Astrocyte of the cerebellum (primary cell): ENCODE measurements around the gene SLC7A1.

Source experiments
- DNase-seq: peaks from one replicate; pipeline ENCODE4 v3.0.0-alpha.2; 2011; ENCODE audit warnings: low read depth
- H3K4me3 ChIP-seq: 2 replicates; pipeline ENCODE4 v1.5.1; 2011; ENCODE audit warnings: mild to moderate bottlenecking, low read depth, low read length, moderate library complexity
- in situ Hi-C: cut with HindIII; loops from 2 replicates; pipeline ENCODE4 v1.10.0; 2017; ENCODE audit warnings: low sequenced_read_pairs
- TF ChIP-seq, protein P1 (sequence below): IDR thresholded peaks from 2 replicates; pipeline ENCODE4 v1.5.1; 2012; ENCODE audit warnings: low read length, low read depth, moderate library complexity, mild to moderate bottlenecking; ENCODE audit errors: missing control alignments

SLC7A1 gene

GRCh38 chr13:29596064-29596418 is 553 bp upstream of the SLC7A1 start:
- in situ Hi-C loops, result no loop called here
- DNase-seq, result no peak
- TF ChIP-seq, protein P1, sequence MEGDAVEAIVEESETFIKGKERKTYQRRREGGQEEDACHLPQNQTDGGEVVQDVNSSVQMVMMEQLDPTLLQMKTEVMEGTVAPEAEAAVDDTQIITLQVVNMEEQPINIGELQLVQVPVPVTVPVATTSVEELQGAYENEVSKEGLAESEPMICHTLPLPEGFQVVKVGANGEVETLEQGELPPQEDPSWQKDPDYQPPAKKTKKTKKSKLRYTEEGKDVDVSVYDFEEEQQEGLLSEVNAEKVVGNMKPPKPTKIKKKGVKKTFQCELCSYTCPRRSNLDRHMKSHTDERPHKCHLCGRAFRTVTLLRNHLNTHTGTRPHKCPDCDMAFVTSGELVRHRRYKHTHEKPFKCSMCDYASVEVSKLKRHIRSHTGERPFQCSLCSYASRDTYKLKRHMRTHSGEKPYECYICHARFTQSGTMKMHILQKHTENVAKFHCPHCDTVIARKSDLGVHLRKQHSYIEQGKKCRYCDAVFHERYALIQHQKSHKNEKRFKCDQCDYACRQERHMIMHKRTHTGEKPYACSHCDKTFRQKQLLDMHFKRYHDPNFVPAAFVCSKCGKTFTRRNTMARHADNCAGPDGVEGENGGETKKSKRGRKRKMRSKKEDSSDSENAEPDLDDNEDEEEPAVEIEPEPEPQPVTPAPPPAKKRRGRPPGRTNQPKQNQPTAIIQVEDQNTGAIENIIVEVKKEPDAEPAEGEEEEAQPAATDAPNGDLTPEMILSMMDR, result no peak
- peak overlapping the region; percentile 56 for H3K4me3 ChIP-seq

- TF ChIP-seq, protein P1, result no peak
- DNase-seq, result no peak
These were observed 643 bp downstream of the SLC7A1 start for GRCh38 chr13:29594710-29595379.

GRCh38 chr13:29594303-29594709 is 1.2 kb downstream of the SLC7A1 start:
- TF ChIP-seq, protein P1, result no peak
- H3K4me3 ChIP-seq, result peak overlapping the region; percentile 56
- no peak for DNase-seq
- in situ Hi-C loops, result no loop called here

More at GRCh38 chr13:29594710-29595379, 643 bp downstream of the SLC7A1 start:
- peak overlapping the region; percentile 56 for H3K4me3 ChIP-seq
- in situ Hi-C loops, result no loop called here

- in situ Hi-C loops, result no loop called here
- TF ChIP-seq, protein P1, result no peak
- peak overlapping the region; percentile 56 for H3K4me3 ChIP-seq
- no peak for DNase-seq
These were observed 1.7 kb downstream of the SLC7A1 start for GRCh38 chr13:29593605-29594297.

GRCh38 chr13:29591310-29591709 is 4.2 kb downstream of the SLC7A1 start:
- TF ChIP-seq, protein P1, result no peak
- in situ Hi-C loops, result no loop called here
- DNase-seq, result no peak
- peak overlapping the region; percentile 4 for H3K4me3 ChIP-seq

- no peak for DNase-seq
- in situ Hi-C loops, result no loop called here
- no peak overlapping the region for H3K4me3 ChIP-seq
- TF ChIP-seq, protein P1, result peak; percentile 49
These were observed 5.5 kb downstream of the SLC7A1 start for GRCh38 chr13:29589967-29590366.
